Stimulated activated naive CD8-positive, alpha-beta T cell treated with anti-CD3 and anti-CD28 coated beads, Interleukin-15, Interleukin-2, amounts not matched to agents 100 ng/mL and 50 ng/mL, for 24 hours (primary cell): Measurements from ENCODE around the gene PHLDB2.

ENCODE experiments used
- H3K27ac Mint-ChIP-seq: one replicate; pipeline ENCODE4 v1.8.0; 2021; ENCODE audit warnings: mild to moderate bottlenecking, mixed read lengths
- H3K27me3 Mint-ChIP-seq: one replicate; pipeline ENCODE4 v1.8.0; 2021; ENCODE audit warnings: mixed read lengths
- H3K36me3 Mint-ChIP-seq: one replicate; pipeline ENCODE4 v1.8.0; 2021; ENCODE audit warnings: low read depth, mixed read lengths
- H3K4me1 Mint-ChIP-seq: one replicate; pipeline ENCODE4 v1.8.0; 2021; ENCODE audit warnings: low read depth, mixed read lengths
- H3K4me3 Mint-ChIP-seq: one replicate; pipeline ENCODE4 v1.8.0; 2021; ENCODE audit warnings: mild to moderate bottlenecking, mixed read lengths
- H3K9me3 Mint-ChIP-seq: one replicate; pipeline ENCODE4 v1.8.0; 2021; ENCODE audit warnings: mixed read lengths

Gene PHLDB2

GRCh38 chr3:111882799-111883198 is 23.7 kb downstream of the PHLDB2 start:
- Mint-ChIP-seq H3K9me3 (peaks cover 7% of the 10 kb centered on the region), H3K27me3 (no peaks in the 10 kb centered on the region), H3K4me1 (no peaks in the 10 kb centered on the region), H3K36me3 (peaks cover 15% of the 10 kb centered on the region), H3K27ac (no peak overlapping the region), H3K4me3 (no peak overlapping the region)

GRCh38 chr3:111884411-111885018 is 25.4 kb downstream of the PHLDB2 start:
- H3K27ac Mint-ChIP-seq, result no peak overlapping the region
- no peaks in the 10 kb centered on the region for H3K27me3 Mint-ChIP-seq
- peaks cover 12% of the 10 kb centered on the region for H3K36me3 Mint-ChIP-seq
- no peaks in the 10 kb centered on the region for H3K4me1 Mint-ChIP-seq
- H3K9me3 Mint-ChIP-seq, result peaks cover 7% of the 10 kb centered on the region
- no peak overlapping the region for H3K4me3 Mint-ChIP-seq

GRCh38 chr3:111885578-111885977 is 26.5 kb downstream of the PHLDB2 start:
- H3K4me3 Mint-ChIP-seq, result no peak overlapping the region
- H3K4me1 Mint-ChIP-seq, result no peaks in the 10 kb centered on the region
- H3K9me3 Mint-ChIP-seq, result peaks cover 6% of the 10 kb centered on the region
- H3K27me3 Mint-ChIP-seq, result no peaks in the 10 kb centered on the region
- H3K36me3 Mint-ChIP-seq, result peaks cover 12% of the 10 kb centered on the region
- no peak overlapping the region for H3K27ac Mint-ChIP-seq

- H3K36me3 Mint-ChIP-seq, result peaks cover 2% of the 10 kb centered on the region
- no peaks in the 10 kb centered on the region for H3K4me1 Mint-ChIP-seq
- no peaks in the 10 kb centered on the region for H3K9me3 Mint-ChIP-seq
- H3K27ac Mint-ChIP-seq, result no peak overlapping the region
- no peaks in the 10 kb centered on the region for H3K27me3 Mint-ChIP-seq
- H3K4me3 Mint-ChIP-seq, result no peak overlapping the region
These were observed 31.1 kb downstream of the PHLDB2 start for GRCh38 chr3:111890051-111890580.

GRCh38 chr3:111892070-111892469 is 33.0 kb downstream of the PHLDB2 start:
- no peaks in the 10 kb centered on the region for H3K36me3 Mint-ChIP-seq
- no peak overlapping the region for H3K4me3 Mint-ChIP-seq
- H3K4me1 Mint-ChIP-seq, result no peaks in the 10 kb centered on the region
- no peak overlapping the region for H3K27ac Mint-ChIP-seq
- H3K9me3 Mint-ChIP-seq, result no peaks in the 10 kb centered on the region
- no peaks in the 10 kb centered on the region for H3K27me3 Mint-ChIP-seq

- H3K27me3 Mint-ChIP-seq, result no peaks in the 10 kb centered on the region
- H3K27ac Mint-ChIP-seq, result no peak overlapping the region
- no peaks in the 10 kb centered on the region for H3K9me3 Mint-ChIP-seq
- no peak overlapping the region for H3K4me3 Mint-ChIP-seq
- no peaks in the 10 kb centered on the region for H3K4me1 Mint-ChIP-seq
- H3K36me3 Mint-ChIP-seq, result no peaks in the 10 kb centered on the region
These were observed 36.0 kb downstream of the PHLDB2 start for GRCh38 chr3:111895071-111895470.

GRCh38 chr3:111899966-111900365 is 40.9 kb downstream of the PHLDB2 start:
- Mint-ChIP-seq H3K9me3 (no peaks in the 10 kb centered on the region), H3K36me3 (no peaks in the 10 kb centered on the region), H3K4me1 (no peaks in the 10 kb centered on the region), H3K27ac (no peak overlapping the region), H3K4me3 (no peak overlapping the region), H3K27me3 (no peaks in the 10 kb centered on the region)

- H3K36me3 Mint-ChIP-seq, result no peaks in the 10 kb centered on the region
- no peaks in the 10 kb centered on the region for H3K9me3 Mint-ChIP-seq
- no peak overlapping the region for H3K4me3 Mint-ChIP-seq
- H3K27me3 Mint-ChIP-seq, result no peaks in the 10 kb centered on the region
- no peaks in the 10 kb centered on the region for H3K4me1 Mint-ChIP-seq
- no peak overlapping the region for H3K27ac Mint-ChIP-seq
These were observed 42.6 kb downstream of the PHLDB2 start for GRCh38 chr3:111901637-111902036.

GRCh38 chr3:111902534-111902933 is 43.5 kb downstream of the PHLDB2 start:
- Mint-ChIP-seq H3K27me3 (no peaks in the 10 kb centered on the region), H3K4me1 (no peaks in the 10 kb centered on the region), H3K9me3 (no peaks in the 10 kb centered on the region), H3K4me3 (no peak overlapping the region), H3K36me3 (no peaks in the 10 kb centered on the region), H3K27ac (no peak overlapping the region)

- Mint-ChIP-seq H3K27me3 (no peaks in the 10 kb centered on the region), H3K9me3 (no peaks in the 10 kb centered on the region), H3K27ac (no peak overlapping the region), H3K36me3 (no peaks in the 10 kb centered on the region), H3K4me1 (no peaks in the 10 kb centered on the region), H3K4me3 (no peak overlapping the region)
These were observed 44.0 kb downstream of the PHLDB2 start for GRCh38 chr3:111903067-111903511.

- H3K36me3 Mint-ChIP-seq, result no peaks in the 10 kb centered on the region
- H3K4me1 Mint-ChIP-seq, result no peaks in the 10 kb centered on the region
- H3K9me3 Mint-ChIP-seq, result no peaks in the 10 kb centered on the region
- no peak overlapping the region for H3K4me3 Mint-ChIP-seq
- H3K27ac Mint-ChIP-seq, result no peak overlapping the region
- no peaks in the 10 kb centered on the region for H3K27me3 Mint-ChIP-seq
These were observed 45.5 kb downstream of the PHLDB2 start for GRCh38 chr3:111904376-111905241.

GRCh38 chr3:111906656-111907055 is 47.6 kb downstream of the PHLDB2 start:
- no peaks in the 10 kb centered on the region for H3K36me3 Mint-ChIP-seq
- H3K27ac Mint-ChIP-seq, result no peak overlapping the region
- no peaks in the 10 kb centered on the region for H3K4me1 Mint-ChIP-seq
- H3K4me3 Mint-ChIP-seq, result no peak overlapping the region
- H3K27me3 Mint-ChIP-seq, result no peaks in the 10 kb centered on the region
- H3K9me3 Mint-ChIP-seq, result no peaks in the 10 kb centered on the region

- Mint-ChIP-seq H3K9me3 (no peaks in the 10 kb centered on the region), H3K27me3 (no peaks in the 10 kb centered on the region), H3K27ac (no peak overlapping the region), H3K4me3 (no peak overlapping the region), H3K4me1 (no peaks in the 10 kb centered on the region), H3K36me3 (no peaks in the 10 kb centered on the region)
These were observed 48.1 kb downstream of the PHLDB2 start for GRCh38 chr3:111907151-111907550.

- Mint-ChIP-seq H3K9me3 (no peaks in the 10 kb centered on the region), H3K36me3 (no peaks in the 10 kb centered on the region), H3K27ac (no peak overlapping the region), H3K4me3 (no peak overlapping the region), H3K27me3 (no peaks in the 10 kb centered on the region), H3K4me1 (no peaks in the 10 kb centered on the region)
These were observed 51.7 kb downstream of the PHLDB2 start for GRCh38 chr3:111910806-111911205.

- no peaks in the 10 kb centered on the region for H3K27me3 Mint-ChIP-seq
- H3K36me3 Mint-ChIP-seq, result no peaks in the 10 kb centered on the region
- H3K4me1 Mint-ChIP-seq, result no peaks in the 10 kb centered on the region
- H3K27ac Mint-ChIP-seq, result no peak overlapping the region
- H3K4me3 Mint-ChIP-seq, result no peak overlapping the region
- no peaks in the 10 kb centered on the region for H3K9me3 Mint-ChIP-seq
These were observed 52.4 kb downstream of the PHLDB2 start for GRCh38 chr3:111911446-111911845.
